RPMI8226 (cell line): ENCODE results near the gene RGS8.
"Not testable (repeated sequence)": the region's sequence is repeated elsewhere in the genome, so short reads cannot be mapped to it uniquely, and the experiment has no call there.

Source experiments
- DNase-seq: peaks from one replicate; pipeline ENCODE4 v3.0.0-alpha.2; 2015

Gene RGS8

DNA sequence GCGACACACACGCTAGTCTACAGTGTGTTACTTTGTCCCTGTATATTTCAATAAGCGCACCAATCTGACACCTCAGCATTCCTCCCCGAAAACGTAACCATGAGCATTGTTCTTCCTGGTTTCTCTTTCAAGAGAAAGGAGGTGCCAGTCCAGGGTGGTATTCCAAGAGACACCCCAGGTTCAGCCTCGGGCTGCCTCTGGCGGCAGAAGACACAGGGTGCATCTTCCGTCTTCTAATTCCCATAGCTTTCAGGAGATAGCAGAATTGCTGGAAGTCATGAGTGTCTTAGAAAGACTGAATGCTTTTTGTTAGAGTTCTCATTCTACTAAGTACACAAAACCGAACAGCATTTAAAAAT, 15.9 kb upstream of the RGS8 start:
- DNase-seq: no peak

DNA sequence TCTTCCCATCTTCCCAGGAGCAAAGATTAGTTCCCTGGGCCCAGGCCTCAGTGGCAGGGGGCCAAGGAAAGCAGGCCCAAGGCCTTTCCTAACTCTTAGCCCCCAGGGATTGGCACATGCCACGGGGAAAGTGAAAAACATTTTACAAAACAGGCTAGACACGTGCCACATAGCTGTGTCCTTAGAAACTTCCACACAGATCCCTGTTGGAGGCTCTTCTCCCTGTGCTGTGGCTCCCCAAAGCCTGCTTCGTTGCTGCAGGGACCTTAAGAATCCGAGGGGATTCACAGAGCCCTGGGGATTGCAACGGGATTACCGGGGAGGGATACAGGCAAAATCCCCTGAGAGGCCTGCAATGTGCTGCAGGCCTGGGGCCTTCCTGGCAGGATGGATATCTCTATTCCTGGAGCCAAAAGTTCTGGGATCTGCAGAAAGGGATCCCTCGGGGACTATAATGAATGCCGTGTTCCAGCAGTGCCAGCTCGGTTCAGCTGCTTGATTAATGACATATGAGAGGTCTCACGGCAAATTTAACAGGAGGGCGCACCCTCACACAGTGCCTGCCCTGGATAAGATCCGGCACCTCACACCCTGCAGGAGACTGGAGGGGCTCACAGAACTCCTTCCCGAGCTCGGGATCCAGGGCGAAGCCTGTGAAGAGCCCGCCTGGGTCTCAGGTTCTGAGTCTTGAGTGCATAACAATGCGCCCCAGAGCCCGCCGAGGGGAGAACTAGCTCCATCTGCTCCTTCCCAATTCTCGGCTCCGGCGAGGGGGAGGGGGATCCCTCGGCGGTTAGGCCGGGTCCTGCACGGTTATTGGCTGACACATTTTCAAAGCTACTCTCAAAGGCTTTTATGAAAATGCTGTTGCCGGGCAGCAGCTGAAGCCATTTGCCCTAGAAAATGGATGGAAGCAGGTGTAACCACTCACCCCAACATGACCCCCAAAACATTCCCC, 15.3 kb upstream of the RGS8 start:
- no peak for DNase-seq

DNA sequence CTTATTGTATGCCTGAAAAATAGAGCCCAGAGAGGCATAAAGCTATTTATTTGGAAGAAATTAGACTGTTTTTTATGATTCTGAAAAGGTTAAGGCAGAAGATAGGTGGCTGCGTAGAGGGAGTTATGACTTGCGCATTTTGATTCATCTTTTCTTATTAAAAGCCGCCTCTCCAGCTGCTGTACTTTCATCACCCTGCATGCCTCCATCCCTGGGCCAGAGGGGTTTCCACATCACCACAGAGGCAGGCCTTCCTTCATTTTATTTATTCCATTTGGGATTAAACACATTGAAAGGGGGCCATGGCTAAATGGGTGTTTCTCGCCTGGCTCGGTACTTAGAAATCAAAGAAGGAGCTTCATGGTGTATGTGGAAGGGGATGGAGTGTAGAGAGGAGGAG, 14.6 kb upstream of the RGS8 start:
- no peak for DNase-seq

DNA sequence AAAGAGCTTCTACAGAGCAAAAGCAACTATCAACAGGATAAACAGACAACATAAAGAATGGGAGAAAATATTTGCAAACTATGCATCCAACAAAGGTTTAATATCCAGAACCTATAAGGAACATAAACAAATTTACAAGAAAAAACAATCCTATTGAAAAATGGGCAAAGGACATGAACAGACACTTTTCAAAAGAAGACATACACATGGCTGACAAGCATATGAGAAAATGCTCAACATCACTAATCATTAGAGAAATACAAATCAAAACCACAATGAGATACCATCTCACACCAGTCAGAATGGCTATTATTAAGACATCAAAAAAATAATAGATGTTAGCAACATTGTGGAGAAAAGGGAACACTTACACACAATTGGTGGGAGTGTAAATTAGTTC, 8.8 kb upstream of the RGS8 start:
- not testable (repeated sequence) for DNase-seq

DNA sequence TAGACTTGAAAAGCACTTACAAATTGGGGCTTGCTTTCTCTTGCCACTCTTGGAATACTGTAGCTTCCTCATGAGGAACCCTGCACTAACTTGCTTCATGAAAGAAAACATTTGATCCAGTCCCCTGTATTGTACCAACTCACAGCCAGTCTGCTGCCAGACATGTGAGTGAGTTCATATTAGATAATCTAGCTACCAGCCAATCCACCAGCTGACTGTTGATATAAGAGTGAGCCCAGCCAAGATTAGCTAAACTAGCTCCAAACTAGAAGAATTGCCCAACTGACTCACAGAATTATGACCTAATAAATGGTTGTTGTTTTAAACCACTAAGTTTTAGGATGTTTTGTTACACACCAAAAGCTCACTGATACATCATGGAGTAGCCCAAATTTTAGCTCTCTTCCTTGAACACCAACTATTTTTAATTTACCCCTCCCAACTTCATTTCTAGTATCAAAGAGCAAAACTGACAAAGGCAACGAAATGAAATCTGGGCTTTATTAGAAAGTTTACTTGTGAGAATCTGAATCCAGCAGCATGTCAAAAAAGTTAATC, 6.6 kb upstream of the RGS8 start:
- DNase-seq: no peak

DNA sequence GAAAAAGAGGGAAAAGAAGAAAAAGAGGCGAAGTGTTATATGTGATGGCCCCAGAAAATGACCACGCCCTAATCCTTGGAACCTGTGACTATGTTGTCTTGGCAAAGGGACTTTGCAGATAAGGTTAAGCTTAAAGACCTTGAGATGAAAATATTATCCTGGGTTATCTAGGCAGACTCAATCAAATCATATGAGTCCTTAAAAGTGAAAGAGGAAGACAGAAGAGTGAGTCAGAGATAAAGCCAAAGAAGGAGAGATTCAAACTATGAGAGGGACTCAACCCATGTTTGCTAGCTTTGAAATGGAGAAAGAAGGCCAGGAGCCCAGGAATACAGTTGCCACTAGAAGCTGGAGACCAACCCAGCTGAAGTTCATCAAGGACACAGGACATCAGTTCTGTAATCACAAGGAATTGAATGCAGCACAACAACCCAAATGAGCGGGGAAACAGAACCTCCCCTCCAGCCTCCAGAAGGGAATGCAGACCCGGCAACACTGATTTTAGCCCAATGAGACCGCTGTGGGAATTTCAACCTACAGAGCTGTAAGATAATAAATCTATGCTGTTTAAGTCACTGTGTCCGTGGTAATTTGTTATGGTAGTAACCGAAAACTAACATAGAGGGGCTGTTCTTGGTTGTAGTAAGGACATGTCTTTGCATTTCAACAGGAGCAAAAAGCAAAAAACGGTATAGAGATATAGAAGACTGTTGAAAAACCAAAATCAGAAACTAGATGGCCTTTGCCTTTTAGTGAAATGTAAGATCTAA, 4.2 kb upstream of the RGS8 start:
- no peak for DNase-seq

DNA sequence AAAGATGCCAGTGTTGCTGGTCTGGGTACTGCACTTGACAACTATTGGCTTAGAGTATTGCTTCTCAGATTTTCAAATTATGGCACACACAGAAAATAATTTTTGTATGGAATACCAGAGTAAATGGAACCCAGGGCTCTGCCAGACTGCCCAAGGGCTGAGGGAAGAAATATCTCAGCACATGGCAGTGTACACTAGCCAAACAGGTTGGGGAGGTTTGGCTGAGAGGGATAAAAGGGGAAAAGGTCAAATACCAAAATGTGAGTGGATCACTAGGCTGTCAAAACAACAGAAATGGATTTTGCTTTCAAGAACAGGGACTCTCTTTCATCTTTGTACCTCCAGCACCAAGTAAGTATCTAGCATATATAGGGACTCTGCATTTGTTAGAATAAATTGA, 3.0 kb upstream of the RGS8 start:
- no peak for DNase-seq

DNA sequence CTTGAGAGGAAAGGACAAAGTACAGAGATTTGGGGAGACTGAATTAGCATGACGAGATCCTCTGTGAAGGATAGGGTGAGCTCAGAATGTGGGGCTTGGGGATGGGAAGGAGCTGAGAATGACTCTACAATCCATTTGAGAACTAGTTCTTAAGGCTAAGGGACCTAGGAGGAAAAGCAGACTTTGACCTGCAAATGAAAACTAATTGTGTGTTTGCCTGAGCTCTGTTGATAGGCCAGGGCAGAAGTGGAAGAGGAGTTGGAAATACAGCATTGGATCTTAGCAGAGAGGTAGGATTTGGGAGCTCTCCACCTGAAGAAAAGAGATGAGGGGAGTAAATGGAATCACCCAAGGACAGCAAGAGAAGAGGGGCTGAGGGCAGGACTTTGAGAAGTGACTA, 2.1 kb upstream of the RGS8 start:
- no peak for DNase-seq

DNA sequence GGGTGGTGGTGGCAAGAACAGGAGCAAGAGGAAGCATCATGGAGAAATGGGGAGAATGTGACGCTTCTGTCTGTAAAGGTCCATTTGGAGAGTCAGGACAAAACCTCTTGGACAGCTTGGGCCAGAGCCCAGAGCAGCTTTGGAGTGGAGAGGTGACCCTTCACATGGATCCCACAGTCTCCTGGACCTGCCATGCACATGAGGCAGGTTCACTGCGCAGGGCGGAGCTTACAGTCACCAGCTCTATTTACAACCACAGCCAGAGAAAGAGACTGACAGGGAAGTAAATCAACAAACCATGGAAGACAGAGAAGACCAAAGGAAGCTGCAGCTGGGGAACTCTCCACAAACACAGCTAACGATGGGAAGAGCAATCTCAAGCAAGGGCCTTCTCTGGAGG, 828 bp upstream of the RGS8 start:
- DNase-seq: no peak

DNA sequence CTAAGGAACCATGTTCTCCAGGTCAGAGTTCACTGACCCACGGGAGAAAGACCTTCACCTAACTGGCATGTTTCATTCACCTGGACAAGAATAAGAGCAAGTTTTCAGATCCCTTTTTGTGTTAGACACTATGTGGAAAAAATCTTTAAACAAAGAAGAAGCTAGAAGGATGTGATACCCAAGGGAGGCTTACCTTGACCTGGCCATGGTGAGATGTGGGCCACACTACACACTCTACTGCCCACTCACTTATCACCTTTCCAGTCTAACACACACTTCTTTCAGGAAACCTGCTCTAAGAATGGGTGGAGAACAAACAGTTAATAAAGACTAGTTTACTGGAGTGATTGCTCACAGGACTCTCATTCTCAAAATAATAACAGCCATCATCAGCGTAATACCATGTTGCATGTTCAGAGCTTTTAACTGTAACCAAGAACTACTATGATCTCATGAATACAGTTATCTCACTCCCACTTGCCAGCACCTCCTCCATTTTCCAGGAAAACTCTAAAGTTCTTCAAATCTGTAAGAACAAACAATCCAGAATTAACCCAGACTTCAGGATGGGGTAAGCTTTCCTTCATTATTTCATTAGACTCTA, 1.4 kb downstream of the RGS8 start:
- DNase-seq: no peak

DNA sequence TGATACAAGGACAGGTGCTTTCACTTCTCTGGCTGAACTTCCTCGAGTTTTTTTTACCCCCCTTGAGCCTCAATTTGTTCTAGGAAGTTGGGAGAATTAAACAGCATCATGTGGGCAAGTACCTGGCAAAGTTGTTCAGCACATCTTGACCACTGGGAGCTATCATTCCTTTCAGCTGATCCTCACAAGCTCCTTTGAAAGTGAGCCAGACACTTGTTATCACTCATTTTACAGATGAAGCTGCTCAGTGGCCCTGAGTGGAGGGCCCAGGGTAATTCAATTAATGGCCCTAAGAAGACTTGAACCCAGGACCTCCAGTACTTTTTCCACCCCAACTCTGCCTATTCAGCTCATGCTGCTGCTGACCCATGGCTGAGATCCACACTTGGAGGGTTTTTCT, 2.0 kb downstream of the RGS8 start:
- DNase-seq: no peak

DNA sequence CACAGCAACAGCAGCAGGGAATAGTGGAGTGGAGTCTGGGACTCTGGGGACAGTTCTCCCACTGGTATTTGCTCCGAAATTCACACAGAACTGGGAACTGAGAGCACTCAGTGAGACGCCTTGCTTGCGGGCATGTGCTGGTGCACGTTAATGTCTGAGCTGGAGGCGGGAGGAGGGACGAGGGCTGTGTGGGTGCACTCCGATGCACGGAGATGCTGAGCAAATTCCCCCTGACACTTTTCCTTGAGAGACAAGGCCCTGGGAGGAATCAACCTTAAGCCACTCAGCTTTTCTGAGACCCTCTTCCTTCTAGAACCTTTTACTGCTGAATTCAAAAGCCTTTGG, 2.8 kb downstream of the RGS8 start:
- no peak for DNase-seq

DNA sequence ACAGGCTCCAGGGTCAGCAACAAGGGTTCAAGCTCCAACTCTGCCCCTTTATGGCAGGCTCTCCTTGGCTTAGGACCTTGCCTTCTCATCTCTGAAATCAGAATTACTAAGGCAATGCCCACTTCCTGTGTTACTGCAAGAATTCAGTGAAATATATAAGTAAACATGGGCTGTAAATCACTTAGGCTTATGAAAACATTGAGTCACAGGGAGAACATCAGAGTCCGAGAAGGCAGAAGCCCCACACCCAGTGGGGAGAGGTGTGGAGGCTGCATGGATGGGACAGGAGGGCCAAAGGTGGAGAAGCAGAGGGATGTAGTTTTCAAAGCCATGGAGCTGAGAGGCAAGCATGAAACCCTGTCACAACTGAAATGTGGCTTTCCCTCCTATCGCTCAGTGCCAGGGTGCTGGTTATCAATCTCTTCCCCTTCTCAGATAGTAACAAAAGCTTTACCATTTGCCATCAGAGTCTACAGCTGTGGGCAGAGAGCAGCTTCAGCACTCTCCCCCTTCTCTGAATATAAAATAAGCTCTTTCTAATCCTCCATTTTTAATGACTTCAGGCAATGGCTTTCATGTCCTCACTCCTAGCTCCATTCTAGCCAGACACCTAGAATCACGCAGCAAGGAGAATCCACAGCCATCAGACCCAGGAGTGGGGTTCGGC, 3.4 kb downstream of the RGS8 start:
- no peak for DNase-seq

DNA sequence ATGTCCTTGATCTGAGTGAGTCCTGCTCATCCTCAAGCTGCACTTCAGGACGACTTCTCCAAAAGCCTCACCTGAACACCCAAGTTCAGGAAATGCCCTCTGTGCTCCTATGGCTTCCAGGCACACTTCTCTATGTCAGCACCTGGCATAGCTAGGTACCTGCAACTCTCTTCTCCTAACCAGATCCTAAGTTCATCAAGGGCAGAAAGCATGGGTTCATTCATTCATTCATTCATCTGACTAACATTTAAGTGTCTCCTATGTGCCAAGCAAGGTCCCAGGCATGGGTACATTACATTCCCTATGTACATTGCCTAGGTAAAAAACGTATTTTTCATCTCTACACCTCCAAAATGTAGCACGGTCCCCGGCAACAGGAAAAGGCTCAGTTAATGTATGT, 4.0 kb downstream of the RGS8 start:
- no peak for DNase-seq

DNA sequence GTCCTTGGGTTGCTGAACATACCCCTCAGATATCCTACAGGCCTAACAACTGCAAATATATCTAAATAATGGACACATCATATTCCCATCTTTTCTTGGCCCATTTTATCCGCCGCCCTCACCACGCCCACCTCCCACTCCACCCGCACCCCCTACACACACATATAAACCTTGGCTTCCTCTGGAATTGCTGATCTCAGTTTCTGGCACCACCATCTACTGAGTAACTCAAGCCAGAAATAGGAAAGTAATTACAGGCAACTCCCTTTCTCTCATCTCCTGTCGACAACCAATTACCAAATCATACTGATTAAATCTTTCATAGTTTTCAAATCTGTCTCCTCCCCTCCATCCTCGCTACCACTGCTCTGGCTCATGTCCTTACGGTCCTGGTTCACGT, 4.7 kb downstream of the RGS8 start:
- no peak for DNase-seq

DNA sequence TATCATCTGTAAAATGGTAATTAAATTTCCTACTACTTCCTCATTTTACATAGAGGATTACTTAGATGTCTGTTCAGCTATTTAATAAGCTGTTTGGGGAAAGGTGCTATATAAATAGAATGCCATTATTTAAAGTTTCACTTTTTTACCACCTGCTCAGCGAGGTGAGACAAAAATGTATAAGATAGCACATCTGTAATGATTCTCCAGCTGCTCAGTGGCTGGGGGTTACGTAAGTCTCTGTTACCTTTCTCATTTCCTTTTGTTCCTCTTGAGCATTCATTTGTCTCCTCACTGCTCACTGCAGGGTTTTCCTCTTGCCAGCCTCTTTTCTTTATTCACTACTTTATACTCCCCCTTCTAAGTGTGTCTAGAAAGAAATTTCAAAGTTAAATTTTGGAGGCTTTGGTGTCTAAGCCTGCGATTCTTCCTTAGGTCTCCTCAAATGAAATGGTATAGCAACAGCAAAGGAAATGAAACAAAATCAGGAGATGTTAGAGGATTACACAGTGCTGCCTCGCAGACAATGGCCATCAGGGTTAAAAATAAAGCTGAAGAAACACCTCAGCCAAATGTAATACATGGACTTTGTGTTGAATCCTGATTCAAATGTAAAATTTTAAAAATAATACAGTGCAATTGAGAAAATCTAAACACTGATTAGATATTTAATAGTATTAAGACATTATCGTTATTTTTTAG, 6.8 kb downstream of the RGS8 start:
- DNase-seq: peak; percentile 72

DNA sequence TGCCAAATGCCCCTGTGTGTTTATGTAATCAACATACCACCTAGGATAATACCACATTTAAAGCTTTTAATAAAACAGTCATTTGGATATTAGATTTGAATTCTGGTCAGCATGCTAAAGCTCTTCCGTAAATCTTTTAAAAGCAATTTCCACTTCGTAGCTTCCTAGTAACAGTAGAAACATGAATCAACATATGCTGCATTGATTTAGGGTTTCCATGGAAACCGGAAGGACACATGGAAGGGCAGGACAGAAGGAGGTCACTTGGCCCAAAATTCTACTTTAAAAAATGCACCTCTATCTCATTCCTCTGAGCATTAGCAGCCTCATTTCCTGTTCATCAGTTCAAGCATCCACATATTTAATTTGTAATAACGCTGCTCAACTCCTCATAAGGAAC, 8.1 kb downstream of the RGS8 start:
- DNase-seq: no peak

DNA sequence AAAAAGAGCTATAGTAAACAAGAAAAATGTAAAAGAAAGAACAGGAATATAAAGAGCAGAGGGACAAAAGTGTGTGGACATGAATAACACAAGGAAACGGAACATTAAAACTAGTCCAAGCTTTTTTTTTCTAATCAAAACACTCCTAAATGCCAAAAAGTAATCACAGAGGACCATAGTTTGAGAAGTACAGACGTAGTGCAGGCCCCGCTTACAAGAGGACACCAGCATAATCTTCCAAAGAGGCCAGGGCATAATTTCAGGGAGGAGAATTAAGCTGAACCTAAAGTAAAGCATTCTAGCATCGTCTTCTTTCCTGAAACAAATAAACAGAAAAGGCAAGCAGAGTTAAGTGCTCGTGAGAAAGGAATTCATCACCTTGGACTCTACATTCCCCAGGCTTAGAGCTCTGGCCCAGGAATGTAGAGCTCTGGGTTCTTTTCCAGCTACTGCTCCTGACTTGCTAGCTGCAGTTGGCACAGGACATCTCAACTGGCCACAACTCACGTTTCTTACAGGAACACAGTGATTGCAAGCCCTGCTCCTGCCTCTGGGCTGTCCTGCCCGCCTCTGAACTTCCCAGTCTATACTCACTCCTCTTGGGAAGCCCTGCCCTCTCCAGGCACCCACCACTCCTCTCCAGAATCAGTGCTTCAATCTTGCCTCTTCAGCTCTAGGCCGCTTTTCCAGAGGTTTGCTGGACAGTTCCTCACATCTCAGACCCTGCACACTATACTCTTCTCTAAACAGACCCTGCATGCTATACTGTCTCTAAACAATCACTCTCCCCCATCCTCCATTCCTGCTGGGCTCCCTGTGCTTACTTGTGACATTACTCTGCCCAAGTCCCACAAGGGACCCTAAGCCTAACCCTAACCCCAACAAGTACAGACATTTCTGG, 9.8 kb downstream of the RGS8 start:
- DNase-seq: no peak

DNA sequence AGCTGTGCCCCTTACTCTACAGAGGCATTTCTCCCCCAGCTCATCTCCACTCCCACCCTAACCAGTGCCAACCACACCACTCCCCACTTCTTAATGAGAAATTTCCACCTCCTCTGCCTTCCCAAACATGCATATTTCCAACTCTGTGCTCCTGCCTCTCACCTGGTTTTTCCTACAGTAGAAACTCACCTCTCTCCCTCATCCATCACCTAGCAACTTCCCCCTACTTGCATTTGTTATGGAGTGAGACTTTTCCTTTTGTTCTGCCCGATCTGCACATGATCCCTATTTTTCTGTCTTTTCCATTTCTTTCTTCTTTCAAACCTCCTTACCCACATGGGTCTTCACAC, 11.9 kb downstream of the RGS8 start:
- DNase-seq: no peak

DNA sequence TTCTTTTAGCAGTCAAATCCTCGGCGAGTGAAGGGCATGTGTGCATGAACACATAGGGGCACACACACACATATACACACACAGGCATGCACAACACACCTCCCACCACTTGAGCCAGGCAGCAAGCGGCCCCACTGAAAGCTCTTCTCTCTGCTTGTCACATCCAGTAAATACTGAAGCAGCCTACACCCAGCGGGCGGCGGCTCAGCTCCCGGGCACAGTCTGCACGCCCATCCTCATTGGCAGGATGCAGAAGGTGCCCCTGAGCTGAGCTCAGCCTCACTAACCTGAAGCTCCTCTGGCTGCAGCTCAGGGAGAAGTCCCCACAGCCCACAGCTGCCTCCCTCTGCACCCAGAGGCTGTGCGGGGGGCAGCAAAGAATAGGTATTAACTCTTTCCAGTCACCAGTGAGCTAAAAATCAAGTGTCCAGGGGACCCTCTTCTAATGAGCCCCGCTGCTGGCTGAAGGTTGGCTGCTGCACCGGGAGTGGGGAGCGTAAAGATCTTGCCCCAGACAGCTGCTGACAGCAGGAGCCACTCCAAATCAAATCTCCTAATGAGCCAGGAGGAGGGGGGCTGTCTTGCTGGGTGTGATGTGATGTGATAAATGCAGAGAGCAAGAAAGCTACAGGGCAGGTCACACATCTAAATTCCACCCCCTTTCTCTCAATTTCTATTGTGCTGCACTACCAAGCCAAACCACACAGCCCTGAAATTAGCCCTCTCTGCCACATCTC, 12.5 kb downstream of the RGS8 start:
- no peak for DNase-seq
